ENCODE measurements around the gene HHIPL1. TPM values are rescaled to one million over a fixed set of nuclear protein-coding genes. Genes with fewer than 3 reads are reported as not detected.

The HHIPL1 gene
- total RNA-seq, 2 donors from 2014 or later, result 3.0 to 3.4 TPM

- H3K27me3 Mint-ChIP-seq (ENCODE audit: insufficient read depth), result peaks cover 21% of the 10 kb centered on the region
- peak overlapping the region; percentile 92 for H3K4me3 ChIP-seq (ENCODE audit: low read length)
- H3K9me3 ChIP-seq (ENCODE audit: control insufficient read depth, low read length), result no peaks in the 10 kb centered on the region
- no peak for DNase-seq
- H3K9ac ChIP-seq (ENCODE audit: extremely low read depth, low read length, poor library complexity, severe bottlenecking), result peak overlapping the region; percentile 17
- WGBS, 2 experiments (ENCODE audit: insufficient coverage in 1 of 2, insufficient read length in 1 of 2), result 22 to 33% methylated on average over 6 to 18 of the region's 18 CpGs
- peak overlapping the region; percentile 21 for H3K27ac Mint-ChIP-seq
- no peak for TF ChIP-seq CTCF (conservative IDR thresholded peaks at IDR 0.05)
- H3K27ac ChIP-seq (ENCODE audit: low read depth, low read length), result no peak overlapping the region
- no peaks in the 10 kb centered on the region for H3K36me3 ChIP-seq (ENCODE audit: control insufficient read depth, insufficient read depth, low read length)
- peaks cover 45% of the 10 kb centered on the region for H3K4me1 ChIP-seq (ENCODE audit: control insufficient read depth, insufficient read depth, low read length)
- peak overlapping the region; percentile 63 for H3K4me3 Mint-ChIP-seq
- H3K27me3 ChIP-seq (ENCODE audit: control insufficient read depth, insufficient read depth, low read length, poor library complexity, severe bottlenecking), result peaks cover 12% of the 10 kb centered on the region
- H3K4me1 Mint-ChIP-seq, result peaks cover 51% of the 10 kb centered on the region
- H3K9me3 Mint-ChIP-seq, result no peaks in the 10 kb centered on the region
- H3K36me3 Mint-ChIP-seq (ENCODE audit: low read depth), result no peaks in the 10 kb centered on the region
Observed at GRCh38 chr14:99602054-99602787, 42.7 kb upstream of the HHIPL1 start.

- Mint-ChIP-seq H3K4me3 (peak overlapping the region; percentile 63), H3K36me3 (ENCODE audit: low read depth) (no peaks in the 10 kb centered on the region), H3K27me3 (ENCODE audit: insufficient read depth) (peaks cover 27% of the 10 kb centered on the region), H3K27ac (peak overlapping the region; percentile 21), H3K4me1 (peaks cover 51% of the 10 kb centered on the region), H3K9me3 (no peaks in the 10 kb centered on the region)
- Histone ChIP-seq H3K4me3 (ENCODE audit: low read length) (peak overlapping the region; percentile 92), H3K9me3 (ENCODE audit: control insufficient read depth, low read length) (no peaks in the 10 kb centered on the region), H3K27me3 (ENCODE audit: control insufficient read depth, insufficient read depth, low read length, poor library complexity, severe bottlenecking) (peaks cover 12% of the 10 kb centered on the region), H3K36me3 (ENCODE audit: control insufficient read depth, insufficient read depth, low read length) (no peaks in the 10 kb centered on the region), H3K9ac (ENCODE audit: extremely low read depth, low read length, poor library complexity, severe bottlenecking) (peak overlapping the region; percentile 17), H3K27ac (ENCODE audit: low read depth, low read length) (no peak overlapping the region), H3K4me1 (ENCODE audit: control insufficient read depth, insufficient read depth, low read length) (peaks cover 44% of the 10 kb centered on the region)
- 5 to 18% methylated on average over 11 to 53 of the region's 53 CpGs for WGBS, 2 experiments (ENCODE audit: insufficient coverage in 1 of 2, insufficient read length in 1 of 2)
- DNase-seq, result peak; percentile 70
- TF ChIP-seq CTCF (conservative IDR thresholded peaks at IDR 0.05), result no peak
Observed at GRCh38 chr14:99602788-99603415, 42.0 kb upstream of the HHIPL1 start.

- peak; percentile 81 for DNase-seq
- H3K9me3 ChIP-seq (ENCODE audit: control insufficient read depth, low read length), result no peaks in the 10 kb centered on the region
- no peaks in the 10 kb centered on the region for H3K36me3 ChIP-seq (ENCODE audit: control insufficient read depth, insufficient read depth, low read length)
- peaks cover 37% of the 10 kb centered on the region for H3K4me1 ChIP-seq (ENCODE audit: control insufficient read depth, insufficient read depth, low read length)
- no peaks in the 10 kb centered on the region for H3K9me3 Mint-ChIP-seq
- no peak for TF ChIP-seq CTCF (conservative IDR thresholded peaks at IDR 0.05)
- H3K36me3 Mint-ChIP-seq (ENCODE audit: low read depth), result no peaks in the 10 kb centered on the region
- H3K27me3 ChIP-seq (ENCODE audit: control insufficient read depth, insufficient read depth, low read length, poor library complexity, severe bottlenecking), result peaks cover 12% of the 10 kb centered on the region
- peak within 1 kb of the TSS; percentile 75 for H3K4me3 Mint-ChIP-seq
- peak within 1 kb of the TSS; percentile 92 for H3K4me3 ChIP-seq (ENCODE audit: low read length)
- H3K27ac Mint-ChIP-seq, result peak within 1 kb of the TSS; percentile 97
- WGBS, 2 experiments (ENCODE audit: insufficient coverage in 1 of 2, insufficient read length in 1 of 2), result 1% methylated on average over 20 to 128 of the region's 128 CpGs
- peak within 1 kb of the TSS; percentile 98 for H3K27ac ChIP-seq (ENCODE audit: low read depth, low read length)
- peaks cover 34% of the 10 kb centered on the region for H3K27me3 Mint-ChIP-seq (ENCODE audit: insufficient read depth)
- peak within 1 kb of the TSS; percentile 76 for H3K9ac ChIP-seq (ENCODE audit: extremely low read depth, low read length, poor library complexity, severe bottlenecking)
- H3K4me1 Mint-ChIP-seq, result peaks cover 44% of the 10 kb centered on the region
Observed at GRCh38 chr14:99603471-99604277, 41.3 kb upstream of the HHIPL1 start, which contains the start of gene CCDC85C. Gene CCDC85C (minus strand): TSS chr14:99604207. CDS start chr14:99603959, 248 bp downstream.
